Activated CD8-positive, alpha-beta memory T cell treated with anti-CD3 and anti-CD28 coated beads for 1 hour (primary cell): ENCODE results near the gene LRRC4.

Source experiments
- DNase-seq, 2 donors: peaks; one replicate each; pipeline ENCODE4 v3.0.0-alpha.2; 2020; ENCODE audit warnings: low read depth in 1 of 2; ENCODE audit errors: extremely low read depth in 1 of 2

The LRRC4 gene, protein sequence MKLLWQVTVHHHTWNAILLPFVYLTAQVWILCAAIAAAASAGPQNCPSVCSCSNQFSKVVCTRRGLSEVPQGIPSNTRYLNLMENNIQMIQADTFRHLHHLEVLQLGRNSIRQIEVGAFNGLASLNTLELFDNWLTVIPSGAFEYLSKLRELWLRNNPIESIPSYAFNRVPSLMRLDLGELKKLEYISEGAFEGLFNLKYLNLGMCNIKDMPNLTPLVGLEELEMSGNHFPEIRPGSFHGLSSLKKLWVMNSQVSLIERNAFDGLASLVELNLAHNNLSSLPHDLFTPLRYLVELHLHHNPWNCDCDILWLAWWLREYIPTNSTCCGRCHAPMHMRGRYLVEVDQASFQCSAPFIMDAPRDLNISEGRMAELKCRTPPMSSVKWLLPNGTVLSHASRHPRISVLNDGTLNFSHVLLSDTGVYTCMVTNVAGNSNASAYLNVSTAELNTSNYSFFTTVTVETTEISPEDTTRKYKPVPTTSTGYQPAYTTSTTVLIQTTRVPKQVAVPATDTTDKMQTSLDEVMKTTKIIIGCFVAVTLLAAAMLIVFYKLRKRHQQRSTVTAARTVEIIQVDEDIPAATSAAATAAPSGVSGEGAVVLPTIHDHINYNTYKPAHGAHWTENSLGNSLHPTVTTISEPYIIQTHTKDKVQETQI

DNA sequence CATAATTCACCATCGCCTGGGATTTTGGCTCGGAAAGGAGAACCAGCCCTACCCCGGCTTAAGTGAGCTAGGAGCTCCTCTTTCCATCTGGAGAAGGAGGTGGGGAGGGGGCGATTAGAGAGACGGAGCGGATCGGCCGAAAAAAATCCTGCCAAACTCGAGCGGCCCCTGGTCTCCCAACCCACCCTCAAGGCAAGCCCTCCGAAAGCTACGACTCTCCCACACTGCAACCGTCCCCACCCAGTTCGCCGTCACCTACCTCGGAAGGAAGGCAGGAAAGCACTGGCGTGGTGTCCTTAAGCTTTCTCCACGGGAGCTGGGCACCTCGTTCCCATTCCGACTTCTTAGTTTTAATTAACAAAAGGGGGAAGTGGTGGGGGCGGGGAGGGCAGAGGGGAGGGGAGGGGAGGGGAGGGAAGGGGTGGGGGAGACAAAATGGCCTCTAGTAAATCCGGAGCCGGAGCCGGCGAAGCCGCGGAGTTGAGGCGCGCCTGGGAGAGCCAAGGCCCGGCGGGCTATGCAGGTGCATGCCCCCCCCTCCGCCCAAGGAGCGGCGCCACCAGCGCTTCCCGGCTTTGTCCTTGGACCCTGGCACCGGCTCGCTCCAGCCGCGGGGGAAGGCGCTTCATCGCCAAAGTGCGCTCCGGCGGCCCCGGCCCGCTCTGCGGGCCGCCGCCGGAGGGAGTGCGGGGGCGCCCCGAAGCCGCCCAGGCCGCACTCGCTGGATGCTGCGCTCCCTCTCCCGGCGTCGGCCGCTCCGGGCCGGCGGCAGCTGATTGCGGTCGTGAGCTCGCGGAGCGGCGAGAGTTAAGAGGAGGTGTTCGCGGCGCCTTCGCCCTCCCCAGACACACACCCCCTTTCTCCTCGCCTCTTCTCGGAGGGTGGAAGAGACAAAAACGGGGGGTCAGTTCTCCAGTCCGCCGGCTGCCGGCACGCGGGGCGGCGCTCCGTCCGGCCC, at the start of gene LRRC4:
LRRC4 (minus strand) TSS at position 784 of the 958 bp plus-strand sequence. CDS start 797 bp downstream, outside the sequence.
- no peak for DNase-seq

DNA sequence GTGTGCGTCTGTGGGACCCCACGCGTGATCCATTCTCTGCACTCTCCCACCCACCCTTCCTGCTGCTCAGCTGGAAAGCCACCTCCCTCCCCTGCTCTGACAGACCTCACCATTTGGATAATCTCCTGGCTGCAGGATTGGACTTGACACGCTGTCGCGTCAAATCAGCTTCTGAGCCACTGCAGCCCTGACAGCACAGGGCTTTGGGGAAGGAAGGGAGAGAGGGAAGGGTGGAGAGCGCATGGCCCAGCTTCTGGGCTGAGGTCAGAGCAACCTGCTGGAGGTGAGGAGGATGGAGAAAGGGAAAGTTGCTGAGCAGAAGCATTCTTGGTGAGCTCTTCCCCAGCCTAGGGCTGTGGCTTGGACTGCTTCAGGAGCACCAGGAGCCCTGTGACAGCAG, 48.9 kb upstream of the LRRC4 start:
- DNase-seq, result no peak

DNA sequence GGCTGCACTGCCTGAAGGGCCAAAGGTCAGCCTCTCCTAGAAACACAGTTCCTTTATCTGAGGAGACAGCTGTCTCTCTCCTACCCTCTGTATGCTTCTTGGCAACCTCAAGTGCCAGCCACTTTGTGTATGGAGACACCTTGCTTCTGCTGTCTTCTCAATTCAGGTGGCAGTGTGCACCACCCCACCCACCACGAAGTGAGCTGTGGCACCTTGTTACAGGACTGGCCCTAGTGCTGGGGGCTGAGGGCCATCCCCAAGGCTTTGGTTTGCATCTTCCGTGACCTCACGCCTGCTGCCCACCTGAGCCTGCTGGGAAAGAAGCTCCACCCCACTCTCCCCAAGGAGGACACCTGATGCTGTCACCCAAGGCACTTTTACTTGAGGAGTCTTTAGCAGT, 47.1 kb upstream of the LRRC4 start:
- no peak for DNase-seq

DNA sequence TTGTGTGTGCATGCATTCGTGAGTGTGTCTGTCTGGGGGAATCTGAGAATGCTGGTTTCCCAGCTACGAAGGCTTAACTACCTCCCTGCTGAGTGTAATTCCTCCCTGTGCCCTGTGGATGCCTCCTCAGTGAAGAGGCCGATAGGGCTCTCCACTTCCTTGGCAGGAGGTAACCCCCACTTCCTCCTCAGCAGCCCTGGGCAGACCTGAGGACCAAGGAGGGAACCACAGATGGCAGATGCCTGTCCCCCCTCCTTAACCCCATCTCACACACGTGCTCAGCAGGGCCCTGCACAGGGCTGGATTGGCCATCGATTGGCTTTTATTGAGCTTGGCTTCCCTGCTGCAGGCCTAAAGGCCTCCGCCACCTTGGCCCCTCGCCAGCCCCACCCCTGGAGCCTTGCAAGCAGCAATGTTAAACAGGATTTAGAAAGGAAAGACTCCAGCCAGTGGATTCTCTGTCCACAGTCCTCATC, 45.6 kb upstream of the LRRC4 start:
- no peak for DNase-seq

DNA sequence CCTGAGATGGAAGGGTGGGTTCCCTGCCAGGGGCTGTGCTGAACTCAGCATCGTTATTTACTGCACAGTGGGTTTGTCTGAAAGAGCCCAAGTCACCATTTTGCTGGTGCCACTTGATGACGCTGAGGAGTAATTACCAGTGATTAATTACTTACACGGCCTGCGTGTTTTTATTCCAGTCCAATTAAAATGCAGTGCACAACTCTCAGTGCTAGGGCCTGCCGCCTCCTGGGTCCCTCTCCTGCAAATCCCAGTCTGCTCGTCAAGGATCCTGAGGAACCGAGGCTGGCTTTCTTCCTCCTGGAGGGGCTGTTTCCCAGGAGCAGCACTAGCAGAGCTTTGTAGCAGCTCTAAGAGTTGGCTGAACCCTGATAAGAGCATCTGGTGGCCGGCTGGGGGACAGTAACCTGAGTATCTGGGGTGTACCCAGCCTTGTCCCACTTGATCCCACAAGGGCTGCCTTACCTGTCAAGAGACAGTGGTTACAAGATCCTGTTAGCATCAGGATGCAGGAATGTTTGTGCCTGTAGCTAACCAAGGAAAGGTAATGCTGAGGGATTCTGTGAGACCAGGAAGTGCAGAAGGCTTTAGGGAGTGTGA, 45.1 kb upstream of the LRRC4 start:
- no peak for DNase-seq

DNA sequence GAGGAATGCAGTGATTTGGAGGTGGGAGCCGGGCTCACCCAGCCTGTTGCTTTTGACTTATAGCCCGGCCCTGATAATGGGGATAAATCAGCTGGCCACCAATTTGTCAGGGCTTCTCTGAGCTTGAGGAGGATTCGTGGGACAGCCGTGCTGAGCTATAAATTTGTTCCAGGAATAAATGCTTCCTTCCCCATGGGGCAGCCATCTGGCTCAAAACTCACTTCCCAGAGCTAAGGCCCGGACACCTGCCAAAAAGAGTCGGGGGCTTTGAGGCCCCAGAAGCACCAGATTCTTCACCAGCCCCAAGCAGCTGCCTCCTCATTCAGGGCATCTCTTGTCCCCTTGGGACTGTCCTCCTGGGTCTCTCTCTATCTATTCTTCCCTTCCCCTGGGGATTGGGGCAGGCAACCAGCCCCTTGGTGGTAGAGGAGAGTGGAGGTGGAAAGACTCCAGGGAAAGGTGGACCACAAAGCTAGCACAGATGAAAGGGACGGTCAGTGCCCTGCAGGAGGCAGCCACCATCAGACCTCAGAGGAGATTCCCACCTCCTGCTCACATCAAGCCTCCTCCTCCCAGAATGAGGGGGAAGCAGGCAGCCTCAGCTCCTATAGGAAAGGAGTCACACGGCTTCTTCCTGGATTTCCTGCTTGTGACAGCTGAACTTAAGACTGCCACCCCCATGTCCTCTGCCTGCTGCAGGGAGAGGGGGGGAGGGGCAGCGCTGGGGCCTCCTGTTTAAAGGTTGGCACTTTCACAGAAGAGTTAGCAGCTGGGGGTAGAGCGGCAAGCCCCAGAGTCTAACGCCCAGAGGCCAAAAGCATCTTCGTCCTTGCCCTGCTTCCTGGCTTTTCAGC, 44.2 kb upstream of the LRRC4 start:
- DNase-seq, result no peak

DNA sequence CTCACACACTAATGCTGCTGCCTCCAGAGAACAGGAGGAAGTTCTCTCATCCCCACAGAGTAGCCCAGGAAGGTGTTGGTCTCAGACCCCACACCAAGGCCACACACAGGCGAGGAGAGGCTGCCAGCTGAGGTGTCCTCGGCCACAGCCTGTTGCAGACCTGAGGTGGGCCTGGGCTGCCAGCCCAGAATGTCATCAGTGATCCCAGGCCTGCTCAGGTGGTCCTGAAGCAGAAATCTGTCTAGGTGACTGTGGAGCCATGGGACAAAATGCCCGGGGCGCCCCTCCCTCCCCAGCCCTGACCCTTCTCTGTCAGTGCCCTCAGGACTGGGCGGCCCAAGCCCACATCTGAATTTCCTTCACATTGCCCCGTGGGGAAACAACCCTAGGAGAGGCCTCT, 43.5 kb upstream of the LRRC4 start:
- no peak for DNase-seq

DNA sequence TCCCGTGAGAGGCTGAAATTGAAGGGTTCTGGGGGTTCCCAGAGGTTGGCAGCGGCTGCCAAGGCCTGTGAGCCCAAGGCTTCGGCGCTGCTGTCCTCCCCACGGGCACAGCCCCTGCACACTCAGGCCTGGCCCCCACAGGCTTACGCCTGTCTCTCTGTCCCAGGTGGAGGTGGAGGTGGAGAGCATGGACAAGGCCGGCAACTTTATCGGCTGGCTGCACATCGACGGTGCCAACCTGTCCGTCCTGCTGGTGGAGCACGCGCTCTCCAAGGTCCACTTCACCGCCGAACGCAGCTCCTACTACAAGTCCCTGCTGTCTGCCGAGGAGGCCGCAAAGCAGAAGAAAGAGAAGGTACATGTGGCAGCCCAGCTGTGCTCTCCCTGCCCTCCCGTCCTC, 43.1 kb upstream of the LRRC4 start:
- no peak for DNase-seq

DNA sequence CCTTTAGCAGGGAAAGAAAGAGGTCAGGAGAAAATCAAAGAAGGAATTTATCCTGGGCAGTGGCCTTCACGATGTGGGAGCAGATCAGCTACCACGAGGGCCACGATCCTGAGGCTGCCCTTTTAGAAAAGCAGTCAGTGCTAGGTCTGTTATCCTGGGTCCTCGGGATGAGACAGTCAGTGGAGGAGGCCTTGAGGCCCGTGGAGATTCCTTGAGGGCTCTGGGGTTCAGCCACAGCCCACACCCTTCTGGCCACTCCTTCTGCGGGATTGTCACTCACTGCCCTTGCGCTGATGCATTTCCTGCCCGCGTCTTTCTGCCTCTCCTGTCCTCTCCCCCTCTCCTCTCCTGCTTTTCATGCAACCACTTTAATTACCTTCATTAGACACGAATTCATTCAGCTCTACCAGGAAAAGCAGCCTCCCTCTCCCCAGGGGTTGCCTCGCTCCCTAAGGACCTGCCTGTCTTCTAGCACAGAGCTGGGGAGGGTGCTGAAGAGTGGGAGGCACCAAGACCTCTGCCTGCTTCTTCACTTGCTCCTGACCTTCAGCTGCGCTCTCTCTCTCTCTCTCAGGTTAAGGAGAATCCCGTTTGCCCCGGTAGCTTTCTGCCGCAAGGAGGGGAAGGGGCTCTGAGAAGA, 42.6 kb upstream of the LRRC4 start:
- no peak for DNase-seq

DNA sequence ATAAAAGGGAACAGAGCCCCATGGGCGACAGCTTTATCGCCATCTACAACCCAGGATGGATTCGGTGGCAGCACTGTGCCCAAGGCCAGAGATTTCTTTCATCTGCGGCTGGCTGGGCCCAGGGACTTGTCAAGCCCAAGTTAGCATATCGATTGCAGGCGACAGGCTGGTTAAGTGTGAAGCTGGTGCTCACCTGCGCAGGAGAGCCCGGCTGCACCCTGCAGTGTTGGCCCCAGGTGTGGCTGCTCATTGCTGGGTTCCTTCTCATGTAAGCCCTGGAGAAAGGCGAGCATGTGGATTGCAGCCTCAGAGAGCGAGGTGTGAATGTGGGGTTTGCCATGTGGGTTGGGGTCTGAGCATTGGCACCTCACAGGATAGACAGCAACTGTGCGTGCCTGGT, 40.6 kb upstream of the LRRC4 start:
- no peak for DNase-seq

DNA sequence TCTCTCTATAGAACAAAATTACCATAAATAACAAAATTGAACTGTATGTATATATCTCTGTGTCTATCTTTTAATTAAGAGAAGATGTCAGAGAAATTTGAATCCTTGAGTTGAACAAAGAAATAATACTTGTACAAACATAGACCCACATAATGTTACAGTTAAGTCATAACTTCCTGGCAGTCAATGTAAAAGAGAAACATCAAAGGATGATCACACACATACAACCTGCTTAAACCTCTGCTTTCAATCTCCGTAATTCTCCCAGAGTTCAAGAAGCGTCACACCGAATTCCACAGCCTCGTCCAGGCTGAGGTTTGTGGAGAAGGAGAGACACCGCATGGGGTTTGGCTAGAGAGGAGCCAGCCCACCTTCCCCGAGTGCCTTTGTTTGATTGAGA, 40.1 kb upstream of the LRRC4 start:
- no peak for DNase-seq

DNA sequence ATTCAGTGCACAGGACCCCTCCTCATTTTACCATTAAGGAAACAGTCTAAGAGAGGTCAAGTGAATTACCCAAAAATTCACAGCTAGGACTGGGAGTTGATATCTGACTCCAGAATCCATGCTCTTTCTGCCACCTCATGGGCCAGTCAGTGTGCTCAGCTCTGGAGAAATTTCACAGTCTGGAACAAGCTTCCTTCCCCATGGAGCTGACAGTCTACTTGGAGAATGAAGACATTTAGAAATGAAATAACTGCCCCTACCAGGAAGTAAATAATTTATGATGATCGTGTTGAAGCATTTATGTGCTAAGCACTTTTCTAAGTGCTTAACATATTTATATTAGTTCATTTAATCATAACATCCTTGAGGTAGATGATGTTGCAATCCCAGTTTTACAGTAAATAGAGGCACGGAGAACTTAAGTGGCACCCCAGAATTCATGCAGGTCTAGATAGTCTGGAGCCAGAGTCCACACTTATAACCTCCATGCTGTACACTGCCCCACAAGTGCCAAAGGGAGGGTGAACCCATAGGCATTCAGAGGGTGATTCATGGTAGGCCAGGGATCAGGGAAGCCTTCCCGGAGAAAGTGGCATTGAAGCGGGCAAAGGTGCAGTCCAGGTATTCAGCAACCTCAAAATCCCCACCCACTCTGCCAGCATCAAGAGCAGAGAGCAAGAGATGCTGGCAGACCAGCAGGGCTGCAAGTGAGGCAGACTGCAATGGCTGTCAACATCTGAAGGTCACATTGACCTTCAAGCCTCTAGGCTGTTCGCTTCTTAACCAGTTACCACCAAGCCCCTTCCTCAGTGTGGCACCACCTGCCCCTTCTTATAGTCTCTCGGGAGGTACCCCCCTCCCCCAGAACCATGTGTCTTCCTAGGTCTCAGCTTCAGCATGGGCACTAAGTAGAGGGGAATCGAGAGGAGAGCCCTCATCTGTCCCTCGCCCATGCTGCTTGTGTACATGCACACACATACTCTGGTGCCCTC, 38.4 kb upstream of the LRRC4 start:
- DNase-seq, result no peak

DNA sequence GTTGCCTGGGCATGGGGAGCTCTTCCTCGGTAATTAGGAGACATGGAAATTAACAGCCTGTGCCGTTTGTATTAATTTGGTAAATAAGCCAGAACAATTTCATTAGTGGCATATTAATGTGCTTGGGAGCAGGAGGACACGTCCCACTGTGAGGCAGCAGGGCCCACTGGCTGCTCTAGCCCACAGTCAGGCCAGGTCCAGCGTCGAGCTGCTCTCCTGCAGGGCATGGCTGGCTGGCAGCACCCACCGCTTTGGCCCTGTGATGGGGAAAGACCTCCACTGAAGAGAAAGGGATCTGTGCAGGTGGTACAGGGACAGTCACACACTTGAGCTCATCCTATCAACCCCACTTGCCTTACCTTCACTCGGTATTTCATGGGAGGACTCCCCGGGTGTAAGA, 37.5 kb upstream of the LRRC4 start:
- no peak for DNase-seq

DNA sequence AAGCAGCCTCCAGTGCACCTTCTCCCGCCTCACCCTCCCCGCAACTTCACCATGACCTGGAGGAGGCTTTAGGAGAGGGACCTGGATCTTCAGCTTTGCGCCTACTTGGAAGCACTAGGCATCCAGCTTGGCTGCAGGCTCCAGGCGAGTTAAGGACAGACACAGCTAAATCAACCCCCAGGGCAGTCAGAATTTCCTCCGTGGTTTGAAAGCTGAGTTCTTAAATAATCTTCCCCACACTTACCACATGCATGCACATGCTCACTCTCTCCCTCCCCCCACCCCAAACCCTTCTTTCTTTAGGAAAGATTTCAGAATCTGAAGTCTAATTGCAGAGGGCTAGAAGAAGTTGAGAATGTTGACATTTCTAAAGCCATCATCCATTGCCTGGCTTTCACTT, 36.7 kb upstream of the LRRC4 start:
- no peak for DNase-seq

DNA sequence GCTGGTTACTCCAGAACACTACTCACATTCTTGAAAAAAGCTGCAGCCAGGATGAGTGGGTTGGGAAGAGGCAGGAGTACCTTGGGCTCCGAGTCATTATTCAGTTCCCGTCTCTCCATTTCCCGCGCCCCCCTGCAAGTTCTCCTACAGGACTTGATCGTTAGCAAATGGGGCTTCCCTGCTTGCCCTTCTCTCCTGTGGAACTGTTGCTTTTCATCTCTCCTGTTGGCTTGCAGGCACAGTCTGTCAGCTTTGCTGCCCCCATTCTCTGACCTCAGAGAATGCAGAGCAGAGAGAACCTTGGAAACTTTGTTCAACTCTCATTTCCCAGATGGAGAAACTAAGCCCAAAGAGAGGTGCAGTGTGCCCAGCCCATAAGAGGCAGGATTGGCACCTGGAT, 35.6 kb upstream of the LRRC4 start:
- DNase-seq, result no peak

DNA sequence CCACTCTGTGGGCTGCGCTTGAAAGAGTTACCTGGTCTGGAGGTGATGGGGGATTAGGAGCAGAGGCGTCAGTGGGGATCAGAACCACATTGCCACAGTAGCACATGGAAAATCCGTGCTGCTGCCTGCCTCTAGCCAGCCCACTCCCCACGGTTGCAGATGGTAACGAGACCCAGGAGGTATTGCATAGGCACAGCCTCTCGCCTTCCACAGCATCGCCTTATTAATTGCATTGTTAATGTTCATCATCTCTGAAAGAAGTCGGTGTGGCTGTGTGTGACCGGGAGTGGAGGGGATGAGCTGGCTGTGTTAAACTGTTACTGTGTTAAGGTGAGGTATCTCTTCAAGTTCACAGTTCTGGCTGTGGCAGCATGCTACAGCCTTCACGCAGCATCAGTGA, 35.2 kb upstream of the LRRC4 start:
- no peak for DNase-seq

DNA sequence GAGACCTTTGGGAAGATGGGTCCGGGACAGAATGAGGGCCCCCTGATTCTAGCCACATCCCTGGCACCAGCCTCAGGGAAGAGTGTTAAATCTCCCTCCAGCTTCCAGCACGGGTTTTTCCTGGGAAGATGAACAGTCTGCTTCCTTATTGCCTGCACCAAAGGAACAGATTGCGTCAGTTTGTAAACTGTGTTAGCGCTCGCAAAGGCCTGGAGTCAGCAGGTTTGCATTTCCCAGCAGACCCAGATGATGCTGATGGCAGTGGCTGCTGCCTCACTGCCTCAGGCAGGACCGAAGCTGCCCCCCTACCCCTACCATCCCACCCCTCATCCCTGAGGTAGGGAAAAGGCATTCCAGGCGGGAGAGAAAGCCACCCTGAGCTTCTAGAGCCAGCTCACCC, 34.6 kb upstream of the LRRC4 start:
- DNase-seq, result no peak

DNA sequence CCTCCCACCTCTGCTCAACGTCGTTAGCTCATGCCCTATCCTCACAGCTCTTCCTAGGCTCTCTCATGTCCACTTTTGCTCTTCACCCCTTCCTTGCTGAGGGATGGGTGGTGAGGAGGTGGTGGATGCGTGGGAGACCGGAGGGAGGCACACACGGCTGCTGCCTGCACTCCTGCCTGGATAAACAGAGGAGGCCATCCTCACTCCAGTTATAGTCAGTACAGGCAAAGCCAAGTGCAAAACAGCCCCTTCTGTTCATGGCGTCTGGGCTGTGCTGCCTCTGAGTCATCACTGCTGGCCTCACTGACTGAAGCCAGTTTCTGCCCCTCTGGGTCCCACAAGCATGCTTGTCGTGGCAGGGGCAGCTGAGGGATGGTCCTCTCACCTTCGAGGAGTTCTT, 31.9 kb upstream of the LRRC4 start:
- no peak for DNase-seq
